LNCAP (cell line): Measurements from ENCODE around the gene MID1.

Experiments used
- TF ChIP-seq, protein P1 (sequence below): fragments of 450-650 bp; IDR thresholded peaks from 2 replicates; pipeline ENCODE4 v1.5.1; 2017; ENCODE audit warnings: mild to moderate bottlenecking

The MID1 gene

DNA sequence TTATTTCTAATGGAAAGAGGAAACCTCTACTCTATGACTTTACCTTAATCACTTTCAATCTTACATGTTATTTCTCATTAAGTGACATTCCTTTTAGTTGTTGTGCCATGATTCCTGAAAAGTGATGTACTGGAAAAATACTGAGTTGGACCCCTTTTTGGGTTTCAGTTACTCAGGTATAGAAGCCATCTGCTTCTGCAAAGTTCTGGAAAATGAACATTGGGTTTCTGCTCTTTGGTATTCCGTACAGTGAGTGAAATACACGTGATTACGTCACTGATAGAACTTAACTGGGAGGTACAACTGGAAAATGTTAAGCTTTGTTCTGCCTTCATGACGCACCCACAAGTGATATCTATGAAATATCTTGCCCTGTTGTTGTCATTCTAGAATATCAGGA lies 114.7 kb downstream of the MID1 start:
- TF ChIP-seq, protein P1, sequence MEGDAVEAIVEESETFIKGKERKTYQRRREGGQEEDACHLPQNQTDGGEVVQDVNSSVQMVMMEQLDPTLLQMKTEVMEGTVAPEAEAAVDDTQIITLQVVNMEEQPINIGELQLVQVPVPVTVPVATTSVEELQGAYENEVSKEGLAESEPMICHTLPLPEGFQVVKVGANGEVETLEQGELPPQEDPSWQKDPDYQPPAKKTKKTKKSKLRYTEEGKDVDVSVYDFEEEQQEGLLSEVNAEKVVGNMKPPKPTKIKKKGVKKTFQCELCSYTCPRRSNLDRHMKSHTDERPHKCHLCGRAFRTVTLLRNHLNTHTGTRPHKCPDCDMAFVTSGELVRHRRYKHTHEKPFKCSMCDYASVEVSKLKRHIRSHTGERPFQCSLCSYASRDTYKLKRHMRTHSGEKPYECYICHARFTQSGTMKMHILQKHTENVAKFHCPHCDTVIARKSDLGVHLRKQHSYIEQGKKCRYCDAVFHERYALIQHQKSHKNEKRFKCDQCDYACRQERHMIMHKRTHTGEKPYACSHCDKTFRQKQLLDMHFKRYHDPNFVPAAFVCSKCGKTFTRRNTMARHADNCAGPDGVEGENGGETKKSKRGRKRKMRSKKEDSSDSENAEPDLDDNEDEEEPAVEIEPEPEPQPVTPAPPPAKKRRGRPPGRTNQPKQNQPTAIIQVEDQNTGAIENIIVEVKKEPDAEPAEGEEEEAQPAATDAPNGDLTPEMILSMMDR, result no peak

DNA sequence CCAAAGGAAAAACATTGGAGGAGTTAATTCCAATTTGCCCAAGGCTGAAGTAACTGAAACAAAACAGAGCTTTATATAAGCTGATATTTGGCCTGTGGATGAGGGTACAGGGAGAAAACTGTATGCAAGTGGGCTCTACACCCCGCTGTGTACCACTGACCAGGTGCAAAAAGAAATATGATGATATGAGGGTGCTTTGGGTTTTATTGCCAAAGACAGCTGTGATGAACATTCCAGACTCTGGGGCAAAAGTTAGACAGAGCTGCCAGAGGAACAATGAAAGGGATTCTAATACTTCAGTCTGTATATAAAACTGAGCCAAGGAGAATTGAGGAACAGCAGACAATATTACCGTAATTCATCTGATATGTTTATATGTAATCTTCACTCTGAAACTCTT lies 117.4 kb downstream of the MID1 start:
- TF ChIP-seq, protein P1, result no peak

DNA sequence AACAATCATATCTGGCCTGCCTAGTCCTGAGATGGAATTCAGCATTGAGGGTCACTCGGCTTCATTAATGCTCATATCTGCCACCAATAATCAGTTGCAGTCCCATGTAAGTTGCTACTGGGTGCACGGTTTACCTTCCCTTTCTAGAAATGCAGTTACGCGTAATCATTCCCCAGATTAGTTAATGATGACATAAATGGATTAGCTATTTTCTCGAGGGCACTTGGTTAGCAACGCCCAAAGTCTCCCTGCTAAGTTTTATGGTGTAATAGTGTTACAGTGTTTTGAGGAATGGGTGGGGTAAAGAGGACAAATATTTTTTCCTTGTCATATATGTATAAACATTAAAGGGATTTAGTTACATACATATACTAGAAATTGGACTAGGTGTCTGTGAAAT lies 118.8 kb downstream of the MID1 start:
- TF ChIP-seq, protein P1, result no peak

DNA sequence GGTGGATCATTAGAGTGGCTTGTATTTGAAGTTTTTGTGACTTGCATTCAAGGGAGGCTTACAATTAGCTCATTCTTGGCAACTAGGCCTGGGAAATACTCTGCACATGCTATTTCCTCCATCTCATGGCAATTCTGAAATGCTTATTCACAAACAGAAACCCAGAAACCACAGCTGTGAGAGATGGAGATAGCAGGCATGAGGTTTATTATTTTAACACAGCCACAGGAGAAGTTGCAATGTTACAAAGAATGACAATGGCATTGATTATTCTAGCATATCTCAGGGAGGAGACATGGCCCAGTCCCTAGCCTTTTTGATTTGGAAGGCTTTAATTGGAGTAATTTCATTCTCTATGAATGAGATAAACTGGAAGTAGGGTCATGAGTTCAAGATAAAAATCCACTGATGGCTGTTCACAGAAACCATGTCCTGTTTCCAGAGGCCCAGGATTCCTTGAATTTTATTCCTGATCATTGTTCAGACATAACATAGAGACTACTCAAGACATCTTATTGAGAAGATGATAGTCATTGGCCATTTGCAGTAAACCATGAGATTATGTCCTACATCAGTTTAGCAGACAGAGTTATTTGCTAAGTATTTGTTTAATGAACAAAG lies 123.9 kb downstream of the MID1 start:
- TF ChIP-seq, protein P1, result no peak

DNA sequence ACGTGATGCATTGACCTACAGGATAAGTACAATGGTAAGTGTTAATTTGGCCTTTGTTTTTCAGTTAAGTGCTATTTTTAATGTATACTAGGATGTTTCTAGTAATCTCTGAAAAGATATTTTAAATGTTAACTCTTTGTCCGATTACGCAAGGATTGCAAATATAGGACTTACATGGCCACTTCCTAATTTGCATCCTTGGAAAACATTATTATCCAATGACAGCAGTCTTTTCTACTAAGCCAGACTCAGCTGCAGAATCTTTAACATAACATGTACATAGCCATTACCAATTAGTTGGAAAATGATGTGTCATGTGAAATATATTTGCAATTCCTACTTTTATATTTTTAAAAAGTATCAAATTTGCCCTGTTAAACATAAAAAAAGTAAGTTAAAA lies 124.7 kb downstream of the MID1 start:
- TF ChIP-seq, protein P1, result no peak

DNA sequence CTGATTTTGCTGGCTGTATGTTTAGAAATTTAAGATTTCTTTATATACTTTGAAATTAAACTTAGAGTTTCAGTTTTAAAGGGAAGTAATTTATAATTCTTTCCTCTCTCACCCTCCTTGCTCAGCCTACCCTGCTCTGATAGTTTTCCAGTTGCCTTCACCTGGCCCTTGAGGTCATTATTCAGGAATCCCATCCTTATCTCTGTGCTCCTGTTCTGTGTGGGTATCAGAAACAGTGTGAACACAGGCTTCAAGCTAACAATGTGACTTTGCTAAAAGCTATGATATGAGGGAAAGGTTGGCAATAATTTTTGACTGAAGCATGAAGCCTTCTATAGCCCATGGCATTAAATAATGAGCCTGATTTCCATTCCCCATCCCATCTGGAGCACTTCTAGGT lies 128.1 kb downstream of the MID1 start:
- TF ChIP-seq, protein P1, result no peak

DNA sequence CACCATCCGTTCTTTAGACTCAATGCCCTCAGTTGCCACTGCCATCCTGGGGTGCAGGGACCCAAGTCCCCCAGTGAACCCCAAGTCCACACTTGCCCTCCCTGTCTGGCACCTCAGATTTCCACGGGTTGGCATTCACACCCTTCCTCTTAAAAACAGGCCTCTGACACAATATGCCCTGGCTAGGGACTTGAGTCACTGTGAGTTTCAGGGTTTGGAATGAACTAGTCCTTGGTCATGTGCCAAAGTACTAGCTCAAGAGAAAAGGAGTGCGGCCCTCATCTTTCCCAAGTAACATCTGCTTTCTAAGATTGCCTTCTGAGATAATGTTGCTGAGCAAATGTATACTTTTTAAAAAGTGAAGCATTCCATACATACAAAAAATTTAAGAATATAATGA lies 134.0 kb downstream of the MID1 start:
- TF ChIP-seq, protein P1, result no peak

DNA sequence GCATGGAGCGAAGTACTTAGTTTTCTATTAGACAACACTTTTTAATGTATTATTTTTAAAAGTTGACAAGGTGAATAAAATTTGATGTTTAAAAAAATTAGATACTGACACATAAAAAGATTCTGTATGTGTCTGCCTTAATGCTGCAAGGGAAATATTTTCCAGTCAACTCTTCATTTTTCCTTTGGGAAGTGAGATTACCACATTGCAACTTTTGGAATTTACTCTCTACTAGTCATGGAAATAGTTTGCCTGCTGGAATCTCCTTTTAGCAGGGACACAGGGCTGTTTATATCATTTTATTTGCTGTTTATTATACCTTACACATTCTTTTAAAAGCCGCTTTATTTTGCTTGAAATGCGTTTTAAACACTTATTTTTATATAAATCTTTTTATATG lies 135.1 kb downstream of the MID1 start:
- TF ChIP-seq, protein P1, result no peak
